HG02571 (cell line): ENCODE measurements around the gene TMEM140.

Experiments used
- ATAC-seq: cut with Tn5 transposase; IDR thresholded peaks from one replicate; pipeline ENCODE4 v1.9.1; 2021; ENCODE audit warnings: mild to moderate bottlenecking, moderate library complexity; ENCODE audit not compliant: unreplicated experiment

Gene TMEM140

DNA sequence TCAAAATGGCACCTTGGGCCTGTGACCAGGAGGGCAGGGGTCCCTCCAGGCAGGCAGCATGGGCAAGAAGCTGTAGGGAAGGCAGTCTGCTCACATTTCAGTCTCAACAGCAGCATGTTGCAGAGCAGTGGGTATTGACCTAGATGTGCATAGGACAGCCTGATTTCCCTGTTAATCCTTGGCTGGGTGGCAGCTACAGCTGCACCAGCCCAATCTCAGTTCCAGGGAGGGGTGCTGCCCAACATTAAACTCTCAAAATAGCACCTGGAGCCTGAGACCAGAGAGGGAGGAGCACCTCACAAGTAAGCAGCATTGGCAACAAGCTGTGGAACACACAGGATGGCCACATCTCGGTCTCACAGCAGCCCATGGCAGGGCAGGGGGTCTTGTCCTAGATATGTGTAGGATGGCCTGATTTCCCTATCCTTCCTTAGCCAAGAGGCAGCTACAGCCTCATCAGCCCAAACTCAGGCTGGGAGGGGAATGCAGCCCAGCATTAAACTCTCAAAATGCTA lies 10.3 kb downstream of the TMEM140 start:
- no peak for ATAC-seq

- no peak for ATAC-seq
Measured at GRCh38 chr7:135158874-135159273, 11.0 kb downstream of the TMEM140 start.

DNA sequence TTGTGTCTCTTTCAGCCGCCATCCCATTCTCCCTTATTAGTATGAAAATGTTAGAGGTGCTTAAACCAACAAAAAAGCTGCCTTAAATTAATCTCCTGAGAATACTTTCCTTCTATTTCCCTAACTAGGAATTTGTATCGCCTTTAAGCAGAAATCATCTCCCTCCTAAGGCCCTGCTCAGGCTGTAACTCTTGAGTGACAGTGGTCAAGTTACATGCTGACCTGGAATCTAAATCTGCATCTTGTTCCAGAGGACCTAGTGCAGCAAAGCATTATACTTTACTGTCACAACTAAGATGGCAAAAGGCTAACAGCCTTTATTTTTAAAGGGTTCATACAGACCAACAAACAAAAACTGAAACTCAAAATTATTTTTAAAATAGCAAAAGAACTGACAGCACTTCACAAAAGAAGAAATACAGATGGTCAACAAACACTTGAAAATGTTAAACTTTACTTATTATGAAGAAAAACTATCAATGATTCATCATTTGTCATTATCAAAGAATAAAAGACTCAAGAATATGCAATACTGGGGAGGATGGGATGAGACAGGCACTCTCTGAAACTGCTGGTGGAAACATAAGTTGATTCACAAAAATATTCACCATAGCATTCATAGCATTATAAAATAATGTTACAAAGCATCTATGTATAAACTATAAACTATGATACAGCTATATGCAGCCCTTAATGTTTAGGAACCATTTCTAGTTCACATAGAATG lies 11.7 kb downstream of the TMEM140 start:
- ATAC-seq, result no peak

- ATAC-seq, result no peak
Measured at GRCh38 chr7:135160098-135160857, 12.4 kb downstream of the TMEM140 start.

DNA sequence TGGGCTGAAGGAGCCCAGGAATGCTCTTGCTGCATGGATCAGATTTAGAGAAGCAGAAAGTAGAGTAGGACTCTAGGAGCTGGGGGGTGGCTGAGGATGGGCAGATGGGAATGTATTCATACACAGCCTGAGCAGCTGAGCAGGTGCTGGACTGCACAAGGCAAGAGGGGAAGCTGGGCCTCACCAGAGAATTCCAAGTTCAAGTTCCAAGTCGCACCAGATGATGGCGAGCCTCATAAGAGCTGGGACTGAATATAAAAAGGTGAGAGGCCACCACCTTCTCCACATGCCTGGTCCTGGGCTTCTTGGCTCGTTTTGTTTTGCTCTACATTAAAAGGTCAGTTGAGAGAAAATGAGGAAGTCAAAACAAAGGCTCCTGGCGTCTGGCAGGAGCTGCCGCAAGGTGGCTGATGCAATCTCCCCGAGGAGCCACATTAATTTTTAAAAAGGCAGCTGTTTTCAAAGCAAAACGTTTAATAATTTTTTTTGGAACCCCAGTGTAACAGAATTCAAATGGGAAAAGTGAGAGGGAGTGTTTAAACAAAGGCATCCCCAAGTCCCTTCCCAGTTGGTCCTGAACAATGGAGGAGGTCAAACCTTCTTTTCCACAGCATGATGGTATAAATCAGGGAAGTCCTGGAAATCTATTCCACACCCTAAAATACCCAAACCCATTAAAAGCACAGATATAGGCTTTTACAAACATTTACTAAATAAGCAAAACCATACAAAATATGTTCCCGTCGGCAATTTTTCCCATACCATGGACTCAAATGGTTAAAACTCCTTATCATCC lies 13.2 kb downstream of the TMEM140 start:
- ATAC-seq, result no peak

GRCh38 chr7:135161669-135162068 lies 13.8 kb downstream of the TMEM140 start:
- no peak for ATAC-seq

- ATAC-seq, result no peak
Measured at GRCh38 chr7:135162382-135163001, 14.6 kb downstream of the TMEM140 start.

- no peak for ATAC-seq
Measured at GRCh38 chr7:135164357-135165061, 16.6 kb downstream of the TMEM140 start.

DNA sequence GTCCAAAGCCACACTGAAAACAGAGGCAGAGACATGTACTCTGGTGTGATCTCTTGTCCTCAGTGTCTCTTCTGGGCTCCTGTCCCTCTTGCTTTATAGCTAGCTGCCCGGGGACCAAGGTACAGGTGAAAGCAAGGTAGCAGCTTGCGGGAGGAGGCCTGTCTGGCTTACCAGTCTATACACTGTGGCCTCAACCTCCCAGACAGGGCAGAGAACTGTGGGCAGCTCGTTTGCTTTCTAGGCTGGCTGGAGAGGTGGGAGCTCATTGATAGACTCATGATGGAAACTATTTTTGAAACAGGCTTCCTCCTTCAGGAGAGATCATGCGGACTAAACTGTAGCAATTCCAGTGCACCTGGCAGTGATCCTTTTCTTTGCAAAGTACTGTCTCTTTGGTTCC lies 18.0 kb downstream of the TMEM140 start:
- no peak for ATAC-seq

DNA sequence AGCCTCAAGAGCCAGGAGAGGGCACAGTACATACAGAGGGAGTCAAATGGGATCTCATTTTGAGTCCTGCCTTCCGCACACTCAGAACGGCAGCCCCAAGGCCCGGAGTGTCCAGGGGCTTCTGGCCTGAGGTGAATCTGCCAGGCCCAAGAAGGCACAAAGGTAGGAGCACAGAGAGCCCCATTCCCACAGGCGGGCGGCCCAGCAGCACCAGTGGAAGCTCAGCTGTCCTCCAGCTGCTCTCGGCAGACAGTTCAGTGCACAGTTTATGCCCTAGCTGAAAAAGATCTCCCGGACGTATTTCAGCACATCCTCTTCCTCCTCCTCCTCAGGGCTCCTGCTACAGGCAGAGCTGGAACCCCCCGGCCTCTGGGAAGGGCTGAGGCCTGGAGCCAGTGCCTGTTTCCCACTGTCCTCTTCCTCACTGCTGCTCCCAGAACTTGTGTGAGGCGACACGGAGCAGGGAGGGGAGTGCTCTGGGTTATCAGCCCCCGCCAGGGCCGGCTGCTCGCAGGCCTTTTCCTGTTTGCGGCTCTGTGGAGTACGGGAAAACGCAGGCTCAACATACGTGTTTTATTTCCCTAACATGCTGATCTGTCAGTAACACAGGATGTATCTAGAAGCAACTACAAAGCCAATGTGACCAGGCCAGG lies 18.6 kb downstream of the TMEM140 start:
- ATAC-seq, result no peak

GRCh38 chr7:135167365-135167917 lies 19.6 kb downstream of the TMEM140 start:
- no peak for ATAC-seq

GRCh38 chr7:135168001-135168400 lies 20.1 kb downstream of the TMEM140 start:
- no peak for ATAC-seq

DNA sequence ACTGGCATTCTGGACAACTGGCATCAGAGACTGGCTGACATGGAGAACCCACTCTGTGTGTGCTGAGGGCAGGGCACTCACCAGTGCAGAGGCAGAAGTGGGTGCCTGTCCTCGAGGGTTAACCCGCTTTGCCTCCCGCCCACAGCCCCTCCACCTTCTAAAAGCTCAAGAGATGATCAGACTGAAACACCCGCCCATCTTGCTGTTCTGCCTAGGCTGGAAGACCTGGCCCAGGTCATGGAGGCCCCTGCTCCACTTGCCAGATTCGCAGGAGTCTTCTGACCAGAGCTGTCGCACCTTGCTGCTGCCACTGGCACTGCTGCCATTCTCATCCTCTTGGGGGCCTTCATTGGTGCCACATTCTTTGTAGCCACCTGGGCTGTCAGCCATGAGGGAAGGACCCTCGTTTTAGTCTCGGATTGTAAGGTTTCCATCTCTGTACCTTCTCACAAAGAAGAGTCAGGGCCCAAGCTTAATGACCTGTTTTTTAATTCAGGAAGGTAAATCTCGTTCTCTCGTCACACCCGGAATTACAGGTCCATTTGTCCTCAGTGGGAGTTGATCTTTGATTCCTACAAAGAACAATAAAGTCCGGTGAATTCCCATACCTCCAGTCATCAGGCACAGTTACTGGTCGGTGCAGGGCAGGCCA lies 20.7 kb downstream of the TMEM140 start:
- ATAC-seq, result no peak

DNA sequence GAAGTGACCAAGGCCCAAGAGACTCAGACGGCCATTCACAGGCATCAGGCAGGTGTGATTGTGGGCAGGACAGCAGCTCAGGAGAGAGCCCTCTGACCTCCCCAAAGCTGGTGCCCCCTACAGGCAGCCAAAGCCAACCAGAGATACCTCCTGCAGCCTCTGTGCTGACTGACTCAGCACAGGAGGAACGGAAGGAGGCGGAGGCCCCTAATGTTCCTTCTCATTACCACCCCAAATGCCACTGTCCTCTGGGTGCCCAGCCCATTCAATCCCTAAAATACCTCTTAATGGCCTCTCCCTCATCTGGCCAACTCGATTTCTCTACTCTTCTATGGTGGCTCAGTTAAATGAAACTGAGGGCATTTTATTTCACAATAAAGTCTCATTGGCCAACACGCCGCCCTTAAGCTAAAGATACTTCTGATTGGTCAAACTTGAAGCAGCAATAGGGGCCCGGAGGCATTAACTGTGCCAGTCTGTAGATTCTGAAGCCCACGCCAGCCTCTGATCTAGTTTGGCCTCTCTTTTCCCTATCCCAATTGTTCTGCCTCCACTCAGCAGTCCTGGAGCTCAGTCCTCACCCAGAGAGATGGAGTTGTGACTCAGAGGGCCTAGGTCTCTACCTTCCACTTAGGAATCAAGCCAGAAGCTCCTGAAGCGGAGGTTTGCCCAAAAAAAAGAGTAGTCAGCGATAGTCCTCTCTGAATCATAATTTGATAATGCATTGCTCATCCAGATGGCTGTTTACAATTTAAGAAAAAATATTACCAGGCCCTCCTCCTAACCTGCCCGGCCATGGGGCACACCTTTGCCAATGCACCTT lies 21.5 kb downstream of the TMEM140 start:
- ATAC-seq, result peak; percentile 41

DNA sequence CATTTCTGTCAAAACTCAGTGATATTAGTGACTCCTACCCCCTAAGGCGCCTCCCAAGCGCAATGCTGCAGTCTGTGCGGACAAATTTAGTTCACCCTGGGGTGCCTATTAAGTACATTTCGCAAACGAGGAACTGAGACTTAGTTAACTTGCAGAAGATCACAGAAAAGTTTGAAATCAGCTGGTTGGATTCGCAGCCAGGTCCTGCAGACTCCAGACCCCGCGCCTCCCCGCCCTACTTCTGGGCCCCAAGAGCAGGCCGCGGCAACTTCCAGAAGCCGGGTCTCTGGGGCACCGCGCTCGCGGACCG lies 22.0 kb downstream of the TMEM140 start:
- peak; percentile 9 for ATAC-seq

DNA sequence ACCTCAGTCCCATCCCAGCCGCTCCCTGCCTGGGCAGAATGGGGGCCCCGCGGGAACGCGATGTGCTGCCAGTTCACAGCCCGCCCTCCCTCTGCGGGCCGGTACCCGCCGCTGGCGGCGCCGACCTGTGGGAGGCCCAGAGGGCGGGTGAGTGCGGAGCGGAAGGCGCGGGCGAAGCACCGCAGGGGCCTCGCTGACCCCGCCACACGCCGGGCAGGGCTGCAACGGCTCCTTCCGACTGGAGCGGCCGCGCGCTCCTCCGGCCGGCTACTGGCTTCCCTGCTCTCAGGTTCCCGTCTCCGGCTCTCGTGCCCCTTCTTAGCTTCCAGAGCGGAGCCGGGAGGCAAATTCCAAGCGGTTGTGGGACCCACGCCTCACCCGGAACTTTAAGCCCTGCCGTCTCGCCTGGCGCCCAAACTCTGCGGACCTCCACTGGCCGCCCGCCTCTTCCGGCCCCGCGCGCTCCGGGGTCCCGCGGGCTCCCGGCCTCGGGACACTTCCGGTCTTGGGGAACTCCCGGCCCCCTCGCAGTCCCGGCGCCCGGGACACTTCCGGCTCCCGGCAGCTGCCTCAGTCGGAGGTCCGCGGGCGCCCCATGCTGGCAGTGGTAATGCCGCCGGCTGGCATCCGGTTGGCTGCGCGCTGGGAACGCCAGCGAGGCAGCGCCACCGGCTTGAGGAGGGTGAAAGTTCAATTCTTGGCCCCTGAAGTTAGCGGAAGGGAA lies 22.6 kb downstream of the TMEM140 start, which contains the start of gene CYREN:
TSS of gene CYREN (minus strand) at position 434 of the 724 bp plus-strand sequence. CDS start 1,785 bp downstream, outside the sequence.
- ATAC-seq, result peak; percentile 55

DNA sequence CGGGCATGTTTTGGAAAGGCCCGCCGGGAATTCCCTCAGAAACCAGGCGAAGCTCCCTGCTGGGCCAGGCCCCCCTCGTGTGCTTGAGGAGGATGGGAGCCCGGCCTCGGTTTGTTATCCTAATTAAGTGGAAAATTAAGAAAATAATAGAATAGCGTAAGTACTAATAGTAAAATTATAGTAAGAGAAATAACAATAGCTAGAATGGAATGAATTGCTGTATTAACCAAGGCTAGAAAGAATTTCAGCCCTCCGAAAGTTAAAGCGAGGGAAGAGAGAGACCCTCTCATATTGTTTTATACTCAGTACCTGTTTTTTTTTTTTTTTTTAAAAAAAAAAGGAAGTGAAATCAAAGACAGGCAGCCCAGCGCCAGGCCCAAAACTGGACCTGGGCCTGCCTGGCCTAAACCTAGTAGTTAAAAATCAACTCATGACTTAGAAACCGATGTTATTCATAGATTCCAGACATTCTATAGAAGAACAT lies 23.2 kb downstream of the TMEM140 start:
- peak; percentile 20 for ATAC-seq
